ENCODE measurements around the gene SHROOM4.

DNA sequence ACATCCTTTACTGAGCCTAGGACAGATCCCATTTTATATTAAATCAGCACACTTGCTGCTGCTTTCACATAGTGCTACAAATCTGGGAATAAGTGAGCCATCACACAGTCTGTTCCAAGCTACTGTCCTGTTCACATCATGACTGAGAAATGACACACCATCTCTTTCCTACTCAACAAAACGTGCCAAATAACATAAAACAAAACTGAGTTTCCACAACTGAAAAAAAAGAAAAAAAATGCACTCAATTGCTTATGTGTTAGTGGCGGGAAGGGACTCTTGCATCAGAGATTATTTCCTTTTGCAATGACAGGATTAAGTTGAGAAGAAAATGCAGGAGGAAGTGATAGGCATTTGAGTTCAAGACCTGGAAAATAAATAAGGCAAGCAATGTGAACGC lies 109.0 kb downstream of the SHROOM4 start:
- TF ChIP-seq CTCF (IDR thresholded peaks at IDR 0.05) (no peak), POLR2A (IDR thresholded peaks at IDR 0.05) (no peak)
